Measurements from ENCODE around the gene CDH15.
"Not testable (repeated sequence)": the region's sequence is repeated elsewhere in the genome, so short reads cannot be mapped to it uniquely, and the experiment has no call there.

CDH15 gene

DNA sequence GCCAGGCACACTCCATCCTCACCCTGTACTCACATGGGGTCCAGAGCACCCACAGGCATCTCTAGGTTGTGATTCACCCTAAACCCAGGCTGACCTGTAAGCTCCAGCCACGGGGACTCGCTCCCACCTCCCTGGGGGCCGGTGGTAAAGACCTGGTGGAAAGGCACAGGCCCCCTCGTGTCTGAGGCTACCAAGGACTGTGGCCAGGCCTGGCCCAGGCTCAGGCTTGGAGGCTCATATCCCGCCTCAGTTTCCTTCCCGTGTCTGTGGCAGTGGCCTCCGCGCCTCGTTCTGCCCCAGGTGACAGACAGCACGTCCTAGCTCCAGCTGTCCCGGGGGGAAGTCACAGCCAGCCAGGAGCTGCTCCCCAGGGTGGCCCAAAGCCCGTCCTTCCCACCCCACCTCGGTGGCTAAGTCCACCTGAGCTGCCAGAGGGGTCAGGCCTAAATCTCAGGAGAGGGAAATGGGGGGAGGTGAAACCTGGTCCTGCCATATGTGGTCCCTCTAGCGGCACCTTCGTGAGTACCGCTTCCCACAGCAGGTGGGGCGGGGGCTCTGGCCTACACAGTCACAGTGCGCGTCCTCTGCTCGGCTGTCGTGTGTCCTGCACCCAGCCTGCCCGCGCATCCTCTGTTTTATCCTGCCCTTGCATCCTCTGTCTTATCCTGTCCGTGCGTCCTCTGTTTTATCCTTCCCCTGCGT, 12.6 kb downstream of the CDH15 start:
- no peaks in the 10 kb centered on the region for H3K9me3 ChIP-seq (ENCODE audit: control insufficient read depth, insufficient read depth, low read length)
- H3K79me2 ChIP-seq (ENCODE audit: control insufficient read depth, low read length) = no peaks in the 10 kb centered on the region
- H3K9me2 ChIP-seq (replicated peaks; ENCODE audit: control insufficient read depth, low read length) = no peaks in the 10 kb centered on the region
- H3K4me1 ChIP-seq (ENCODE audit: control insufficient read depth, low read length) = no peaks in the 10 kb centered on the region
- peaks cover 8% of the 10 kb centered on the region for H3F3A ChIP-seq (ENCODE audit: control insufficient read depth, insufficient read depth)
- H3K27ac ChIP-seq (ENCODE audit: low read depth, low read length) = no peak overlapping the region
- H3K4me2 ChIP-seq (ENCODE audit: low read length) = no peak overlapping the region
- no peak overlapping the region for H3K4me3 ChIP-seq (ENCODE audit: low read length)
- H3K27me3 ChIP-seq (ENCODE audit: control insufficient read depth, low read length) = no peaks in the 10 kb centered on the region
- TF ChIP-seq CTCF (IDR thresholded peaks at IDR 0.05; ENCODE audit: low read depth, low read length, poor library complexity, severe bottlenecking) = no peak
- no peak for TF ChIP-seq EZH2phosphoT487 (IDR thresholded peaks at IDR 0.05; ENCODE audit: borderline replicate concordance, low read length)
- no peaks in the 10 kb centered on the region for H3K36me3 ChIP-seq (ENCODE audit: control insufficient read depth, low read length)
- no peaks in the 10 kb centered on the region for H4K20me1 ChIP-seq (ENCODE audit: control insufficient read depth, insufficient read depth, low read depth, low read length)

- peaks cover 12% of the 10 kb centered on the region for H3F3A ChIP-seq (ENCODE audit: control insufficient read depth, insufficient read depth)
- H3K36me3 ChIP-seq (ENCODE audit: control insufficient read depth, low read length) = no peaks in the 10 kb centered on the region
- H3K27me3 ChIP-seq (ENCODE audit: control insufficient read depth, low read length) = no peaks in the 10 kb centered on the region
- no peaks in the 10 kb centered on the region for H3K9me3 ChIP-seq (ENCODE audit: control insufficient read depth, insufficient read depth, low read length)
- H3K27ac ChIP-seq (ENCODE audit: low read depth, low read length) = no peak overlapping the region
- TF ChIP-seq EZH2phosphoT487 (IDR thresholded peaks at IDR 0.05; ENCODE audit: borderline replicate concordance, low read length) = no peak
- no peak for TF ChIP-seq CTCF (IDR thresholded peaks at IDR 0.05; ENCODE audit: low read depth, low read length, poor library complexity, severe bottlenecking)
- no peak overlapping the region for H3K4me2 ChIP-seq (ENCODE audit: low read length)
- H3K9me2 ChIP-seq (replicated peaks; ENCODE audit: control insufficient read depth, low read length) = no peaks in the 10 kb centered on the region
- no peaks in the 10 kb centered on the region for H4K20me1 ChIP-seq (ENCODE audit: control insufficient read depth, insufficient read depth, low read depth, low read length)
- no peak overlapping the region for H3K4me3 ChIP-seq (ENCODE audit: low read length)
- no peaks in the 10 kb centered on the region for H3K79me2 ChIP-seq (ENCODE audit: control insufficient read depth, low read length)
- no peaks in the 10 kb centered on the region for H3K4me1 ChIP-seq (ENCODE audit: control insufficient read depth, low read length)
Measured at GRCh38 chr16:89184677-89184932, 13.1 kb downstream of the CDH15 start.

DNA sequence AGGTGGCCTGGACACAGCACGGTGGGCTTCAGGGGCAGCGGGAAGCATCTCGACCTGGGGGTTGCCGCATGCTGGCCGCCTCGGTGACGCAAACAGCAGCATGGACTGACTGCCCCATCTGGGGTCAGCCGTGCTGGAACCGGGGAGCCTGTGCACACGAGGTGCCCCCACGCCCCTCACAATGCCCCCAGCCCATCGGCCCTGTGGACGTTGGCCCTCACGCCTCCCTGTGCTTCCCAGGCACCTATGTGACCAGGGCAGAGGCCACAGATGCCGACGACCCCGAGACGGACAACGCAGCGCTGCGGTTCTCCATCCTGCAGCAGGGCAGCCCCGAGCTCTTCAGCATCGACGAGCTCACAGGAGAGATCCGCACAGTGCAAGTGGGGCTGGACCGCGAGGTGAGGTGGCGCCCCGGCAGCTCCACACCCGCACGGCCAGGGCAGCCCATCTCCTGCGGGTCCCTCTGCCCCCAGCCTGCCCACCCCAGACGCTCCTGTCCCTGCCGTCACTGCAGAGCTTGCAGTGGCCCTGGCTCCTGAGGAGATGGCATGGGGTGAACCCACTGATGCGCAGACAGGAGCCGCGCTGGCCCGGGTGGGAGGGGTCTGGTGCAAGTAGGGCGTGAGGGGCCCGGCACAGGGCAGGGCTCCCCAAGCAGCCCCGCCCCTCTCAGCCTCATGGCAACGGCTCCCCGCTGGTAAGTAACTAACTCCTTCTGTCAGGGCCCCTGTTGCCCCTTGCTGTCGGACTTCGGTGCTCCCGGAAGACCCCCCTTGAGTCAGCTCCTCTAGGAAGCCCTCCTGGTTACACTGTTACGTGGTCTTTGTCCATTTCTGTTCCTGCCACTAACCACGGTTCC, 13.6 kb downstream of the CDH15 start:
- TF ChIP-seq CTCF (IDR thresholded peaks at IDR 0.05; ENCODE audit: low read depth, low read length, poor library complexity, severe bottlenecking) (no peak), EZH2phosphoT487 (IDR thresholded peaks at IDR 0.05; ENCODE audit: borderline replicate concordance, low read length) (no peak)
- Histone ChIP-seq H3F3A (ENCODE audit: control insufficient read depth, insufficient read depth) (peaks cover 17% of the 10 kb centered on the region), H3K4me2 (ENCODE audit: low read length) (no peak overlapping the region), H3K27me3 (ENCODE audit: control insufficient read depth, low read length) (no peaks in the 10 kb centered on the region), H3K9me3 (ENCODE audit: control insufficient read depth, insufficient read depth, low read length) (no peaks in the 10 kb centered on the region), H3K4me1 (ENCODE audit: control insufficient read depth, low read length) (no peaks in the 10 kb centered on the region), H3K27ac (ENCODE audit: low read depth, low read length) (no peak overlapping the region), H3K79me2 (ENCODE audit: control insufficient read depth, low read length) (no peaks in the 10 kb centered on the region), H3K4me3 (ENCODE audit: low read length) (no peak overlapping the region), H3K36me3 (ENCODE audit: control insufficient read depth, low read length) (no peaks in the 10 kb centered on the region), H3K9me2 (replicated peaks; ENCODE audit: control insufficient read depth, low read length) (no peaks in the 10 kb centered on the region), H4K20me1 (ENCODE audit: control insufficient read depth, insufficient read depth, low read depth, low read length) (no peaks in the 10 kb centered on the region)

DNA sequence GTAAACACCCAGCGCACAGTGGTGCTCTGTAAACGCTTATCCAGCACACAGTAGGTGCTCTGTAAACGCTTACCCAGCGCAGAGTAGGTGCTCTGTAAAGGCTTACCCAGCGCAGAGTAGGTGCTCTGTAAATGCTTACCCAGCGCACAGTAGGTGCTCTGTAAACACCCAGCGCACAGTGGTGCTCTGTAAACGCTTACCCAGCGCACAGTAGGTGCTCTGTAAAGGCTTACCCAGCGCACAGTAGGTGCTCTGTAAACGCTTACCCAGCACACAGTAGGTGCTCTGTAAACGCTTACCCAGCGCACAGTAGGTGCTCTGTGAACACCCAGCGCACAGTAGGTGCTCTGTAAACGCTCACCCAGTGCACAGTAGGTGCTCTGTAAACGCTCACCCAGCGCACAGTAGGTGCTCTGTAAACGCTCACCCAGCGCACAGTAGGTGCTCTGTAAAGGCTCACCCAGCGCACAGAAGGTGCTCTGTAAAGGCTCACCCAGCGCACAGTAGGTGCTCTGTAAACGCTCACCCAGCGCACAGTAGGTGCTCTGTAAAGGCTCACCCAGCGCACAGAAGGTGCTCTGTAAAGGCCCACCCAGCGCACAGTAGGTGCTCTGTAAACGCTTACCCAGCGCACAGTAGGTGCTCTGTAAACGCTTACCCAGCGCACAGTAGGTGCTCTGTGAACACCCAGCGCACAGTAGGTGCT, 14.5 kb downstream of the CDH15 start:
- H3K4me3 ChIP-seq (ENCODE audit: low read length); H3K27ac ChIP-seq (ENCODE audit: low read depth, low read length); H3K79me2 ChIP-seq (ENCODE audit: control insufficient read depth, low read length); H3K4me1 ChIP-seq (ENCODE audit: control insufficient read depth, low read length); H3K9me3 ChIP-seq (ENCODE audit: control insufficient read depth, insufficient read depth, low read length); H3K27me3 ChIP-seq (ENCODE audit: control insufficient read depth, low read length); H3K36me3 ChIP-seq (ENCODE audit: control insufficient read depth, low read length); H3K4me2 ChIP-seq (ENCODE audit: low read length); H3K9me2 ChIP-seq (replicated peaks; ENCODE audit: control insufficient read depth, low read length); H4K20me1 ChIP-seq (ENCODE audit: control insufficient read depth, insufficient read depth, low read depth, low read length): not testable (repeated sequence)
- H3F3A ChIP-seq (ENCODE audit: control insufficient read depth, insufficient read depth) = peaks cover 17% of the 10 kb centered on the region

GRCh38 chr16:89186593-89187031, 15.1 kb downstream of the CDH15 start:
- H3K9me2 ChIP-seq (replicated peaks; ENCODE audit: control insufficient read depth, low read length); H3K79me2 ChIP-seq (ENCODE audit: control insufficient read depth, low read length); H3K36me3 ChIP-seq (ENCODE audit: control insufficient read depth, low read length); H3K9me3 ChIP-seq (ENCODE audit: control insufficient read depth, insufficient read depth, low read length); H3K4me3 ChIP-seq (ENCODE audit: low read length); H4K20me1 ChIP-seq (ENCODE audit: control insufficient read depth, insufficient read depth, low read depth, low read length); H3K4me2 ChIP-seq (ENCODE audit: low read length); H3K27me3 ChIP-seq (ENCODE audit: control insufficient read depth, low read length); H3K4me1 ChIP-seq (ENCODE audit: control insufficient read depth, low read length); H3K27ac ChIP-seq (ENCODE audit: low read depth, low read length): not testable (repeated sequence)
- peaks cover 17% of the 10 kb centered on the region for H3F3A ChIP-seq (ENCODE audit: control insufficient read depth, insufficient read depth)
